ENCODE data around the gene ITGB7. TPM values are rescaled to one million over a fixed set of nuclear protein-coding genes. Genes with fewer than 3 reads are reported as not detected.

The ITGB7 gene
- total RNA-seq, 1 donor: 1.1 TPM

GRCh38 chr12:53195516-53196420 is 11.3 kb downstream of the ITGB7 start:
- TF ChIP-seq, protein P1, sequence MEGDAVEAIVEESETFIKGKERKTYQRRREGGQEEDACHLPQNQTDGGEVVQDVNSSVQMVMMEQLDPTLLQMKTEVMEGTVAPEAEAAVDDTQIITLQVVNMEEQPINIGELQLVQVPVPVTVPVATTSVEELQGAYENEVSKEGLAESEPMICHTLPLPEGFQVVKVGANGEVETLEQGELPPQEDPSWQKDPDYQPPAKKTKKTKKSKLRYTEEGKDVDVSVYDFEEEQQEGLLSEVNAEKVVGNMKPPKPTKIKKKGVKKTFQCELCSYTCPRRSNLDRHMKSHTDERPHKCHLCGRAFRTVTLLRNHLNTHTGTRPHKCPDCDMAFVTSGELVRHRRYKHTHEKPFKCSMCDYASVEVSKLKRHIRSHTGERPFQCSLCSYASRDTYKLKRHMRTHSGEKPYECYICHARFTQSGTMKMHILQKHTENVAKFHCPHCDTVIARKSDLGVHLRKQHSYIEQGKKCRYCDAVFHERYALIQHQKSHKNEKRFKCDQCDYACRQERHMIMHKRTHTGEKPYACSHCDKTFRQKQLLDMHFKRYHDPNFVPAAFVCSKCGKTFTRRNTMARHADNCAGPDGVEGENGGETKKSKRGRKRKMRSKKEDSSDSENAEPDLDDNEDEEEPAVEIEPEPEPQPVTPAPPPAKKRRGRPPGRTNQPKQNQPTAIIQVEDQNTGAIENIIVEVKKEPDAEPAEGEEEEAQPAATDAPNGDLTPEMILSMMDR (IDR thresholded peaks at IDR 0.05; ENCODE audit: extremely low read depth, low read depth, low read length): no peak
- peak; percentile 75 for DNase-seq (ENCODE audit: insufficient read length, low spot score, missing footprints)

DNA sequence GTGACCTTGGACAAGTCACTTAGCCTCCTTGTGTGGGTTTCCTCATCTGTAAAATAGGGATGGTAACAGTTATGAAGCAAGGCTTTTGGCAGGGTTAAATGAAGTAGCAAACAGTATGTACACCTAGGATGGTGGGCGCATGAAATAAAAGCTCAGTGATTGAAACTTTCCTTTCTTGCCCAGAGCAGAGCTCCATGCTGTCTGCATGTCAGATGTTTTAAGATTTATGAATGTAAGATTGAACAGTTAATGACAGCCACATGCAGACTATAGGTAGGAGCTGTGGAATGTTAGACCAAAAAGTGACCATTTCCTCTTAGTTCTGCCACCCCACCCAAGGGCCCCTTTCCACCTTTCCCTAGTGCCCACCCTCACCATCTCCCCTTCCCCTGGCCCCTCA is 12.1 kb downstream of the ITGB7 start:
- no peaks in the 10 kb centered on the region for H3K79me2 ChIP-seq (ENCODE audit: insufficient read depth, low read length)
- H2AFZ ChIP-seq (ENCODE audit: low read length): no peak overlapping the region
- peaks cover 9% of the 10 kb centered on the region for H3K36me3 ChIP-seq (ENCODE audit: insufficient read depth, low read length)
- TF ChIP-seq, protein P1 (IDR thresholded peaks at IDR 0.05; ENCODE audit: extremely low read depth, low read depth, low read length): no peak
- no peak overlapping the region for H3K4me2 ChIP-seq (ENCODE audit: insufficient read depth, low read length)
- H3K27me3 ChIP-seq (ENCODE audit: insufficient read depth, low read length): no peaks in the 10 kb centered on the region
- peaks cover 6% of the 10 kb centered on the region for H3K4me1 ChIP-seq (ENCODE audit: insufficient read depth, low read length)
- DNase-seq (ENCODE audit: insufficient read length, low spot score, missing footprints): peak; percentile 31
- H3K27ac ChIP-seq (ENCODE audit: low read depth, low read length): no peak overlapping the region
- no peak overlapping the region for H3K4me3 ChIP-seq (ENCODE audit: insufficient read depth, low read length)
- peaks cover 4% of the 10 kb centered on the region for H4K20me1 ChIP-seq (ENCODE audit: insufficient read depth, low read length)
- H3K9me3 ChIP-seq (ENCODE audit: low read depth, low read length): no peaks in the 10 kb centered on the region

More at GRCh38 chr12:53195516-53196420, 11.3 kb downstream of the ITGB7 start:
- H3K27me3 ChIP-seq (ENCODE audit: insufficient read depth, low read length): no peaks in the 10 kb centered on the region
- peaks cover 9% of the 10 kb centered on the region for H3K36me3 ChIP-seq (ENCODE audit: insufficient read depth, low read length)
- no peak overlapping the region for H3K4me3 ChIP-seq (ENCODE audit: insufficient read depth, low read length)
- H3K4me1 ChIP-seq (ENCODE audit: insufficient read depth, low read length): peaks cover 7% of the 10 kb centered on the region
- no peak overlapping the region for H2AFZ ChIP-seq (ENCODE audit: low read length)
- no peak overlapping the region for H3K4me2 ChIP-seq (ENCODE audit: insufficient read depth, low read length)
- no peaks in the 10 kb centered on the region for H3K79me2 ChIP-seq (ENCODE audit: insufficient read depth, low read length)
- H3K9me3 ChIP-seq (ENCODE audit: low read depth, low read length): no peaks in the 10 kb centered on the region
- H4K20me1 ChIP-seq (ENCODE audit: insufficient read depth, low read length): no peaks in the 10 kb centered on the region
- H3K27ac ChIP-seq (ENCODE audit: low read depth, low read length): no peak overlapping the region

DNA sequence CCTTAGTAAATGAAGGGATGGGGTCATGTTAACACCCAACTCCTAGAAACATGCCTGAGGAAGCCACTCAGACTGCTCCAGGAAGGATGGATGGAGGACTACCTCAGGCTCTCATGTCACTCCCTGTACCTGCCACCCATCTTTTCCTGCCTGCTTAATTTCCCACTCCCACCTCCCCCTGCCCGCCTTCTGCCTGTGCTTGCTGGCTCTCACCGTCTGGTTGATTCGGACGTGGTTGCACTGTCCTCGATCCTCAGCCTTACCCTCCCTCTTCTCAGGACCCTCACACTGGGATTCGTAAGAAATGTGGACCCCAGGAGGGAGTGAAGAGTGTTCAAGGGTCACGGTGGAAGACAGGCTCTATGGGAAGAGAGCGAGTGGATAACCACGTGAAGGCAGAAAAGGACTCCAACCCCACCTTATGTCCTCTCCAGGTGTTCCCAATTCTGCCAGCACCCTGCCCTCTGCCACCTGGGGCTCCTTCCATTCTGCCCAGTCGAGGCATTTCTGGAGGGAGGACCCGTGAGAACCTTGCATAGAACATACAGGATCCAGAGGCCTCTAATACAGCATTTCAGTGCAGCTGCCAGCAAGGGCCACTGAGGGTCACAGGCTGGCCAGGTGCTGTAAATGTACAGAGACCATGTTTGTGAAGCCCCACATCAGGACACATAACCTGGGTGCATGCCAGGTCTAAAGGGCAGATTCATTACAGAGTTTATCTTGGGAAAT is 12.9 kb downstream of the ITGB7 start:
- Histone ChIP-seq H3K9me3 (ENCODE audit: low read depth, low read length) (no peaks in the 10 kb centered on the region), H3K79me2 (ENCODE audit: insufficient read depth, low read length) (no peaks in the 10 kb centered on the region), H3K27me3 (ENCODE audit: insufficient read depth, low read length) (no peaks in the 10 kb centered on the region), H2AFZ (ENCODE audit: low read length) (no peak overlapping the region), H4K20me1 (ENCODE audit: insufficient read depth, low read length) (peaks cover 4% of the 10 kb centered on the region), H3K4me2 (ENCODE audit: insufficient read depth, low read length) (no peak overlapping the region), H3K36me3 (ENCODE audit: insufficient read depth, low read length) (peaks cover 9% of the 10 kb centered on the region), H3K27ac (ENCODE audit: low read depth, low read length) (no peak overlapping the region), H3K4me1 (ENCODE audit: insufficient read depth, low read length) (peaks cover 12% of the 10 kb centered on the region), H3K4me3 (ENCODE audit: insufficient read depth, low read length) (no peak overlapping the region)
- DNase-seq (ENCODE audit: insufficient read length, low spot score, missing footprints): peak; percentile 75
- TF ChIP-seq, protein P1 (IDR thresholded peaks at IDR 0.05; ENCODE audit: extremely low read depth, low read depth, low read length): no peak

- no peaks in the 10 kb centered on the region for H3K27me3 ChIP-seq (ENCODE audit: insufficient read depth, low read length)
- H3K4me3 ChIP-seq (ENCODE audit: insufficient read depth, low read length): no peak overlapping the region
- peak; percentile 41 for DNase-seq (ENCODE audit: insufficient read length, low spot score, missing footprints)
- H2AFZ ChIP-seq (ENCODE audit: low read length): no peak overlapping the region
- H3K4me1 ChIP-seq (ENCODE audit: insufficient read depth, low read length): peaks cover 12% of the 10 kb centered on the region
- no peak overlapping the region for H3K4me2 ChIP-seq (ENCODE audit: insufficient read depth, low read length)
- TF ChIP-seq, protein P1 (IDR thresholded peaks at IDR 0.05; ENCODE audit: extremely low read depth, low read depth, low read length): no peak
- H3K9me3 ChIP-seq (ENCODE audit: low read depth, low read length): no peaks in the 10 kb centered on the region
- no peaks in the 10 kb centered on the region for H3K79me2 ChIP-seq (ENCODE audit: insufficient read depth, low read length)
- H3K36me3 ChIP-seq (ENCODE audit: insufficient read depth, low read length): peaks cover 18% of the 10 kb centered on the region
- H3K27ac ChIP-seq (ENCODE audit: low read depth, low read length): no peak overlapping the region
- H4K20me1 ChIP-seq (ENCODE audit: insufficient read depth, low read length): peaks cover 4% of the 10 kb centered on the region
These were observed 14.0 kb downstream of the ITGB7 start for GRCh38 chr12:53193040-53193439.

Data from osteoblast (primary cell).